Type B pancreatic cell (in vitro differentiated cells): Measurements from ENCODE around the gene FAM83F. TPM values are rescaled to one million over a fixed set of nuclear protein-coding genes. Genes with fewer than 3 reads are reported as not detected.

Experiments used
- DNase-seq: peaks from one replicate; pipeline ENCODE4 v3.0.0; 2021; ENCODE audit warnings: mixed read lengths; ENCODE audit not compliant: unreplicated experiment; ENCODE audit errors: extremely low spot score
- H3K27ac Mint-ChIP-seq: 2 replicates; pipeline ENCODE4 v1.8.0; 2021; ENCODE audit warnings: mild to moderate bottlenecking, mixed read lengths
- H3K27me3 Mint-ChIP-seq: 2 replicates; pipeline ENCODE4 v1.8.0; 2021; ENCODE audit warnings: mixed read lengths
- H3K36me3 Mint-ChIP-seq: 2 replicates; pipeline ENCODE4 v1.8.0; 2021; ENCODE audit warnings: mixed read lengths
- H3K4me1 Mint-ChIP-seq: one replicate; pipeline ENCODE4 v1.8.0; 2021; ENCODE audit warnings: mixed read lengths; ENCODE audit not compliant: unreplicated experiment
- H3K4me3 Mint-ChIP-seq: 2 replicates; pipeline ENCODE4 v1.8.0; 2021; ENCODE audit warnings: mild to moderate bottlenecking, mixed read lengths
- H3K9me3 Mint-ChIP-seq: 2 replicates; pipeline ENCODE4 v1.8.0; 2021; ENCODE audit warnings: mixed read lengths
- CTCF ChIP-seq: fragments of 200-600 bp; sonication (generic); conservative IDR thresholded peaks from 2 replicates; pipeline ENCODE4 v1.5.0; 2021; ENCODE audit warnings: antibody characterized with exemption, mild to moderate bottlenecking
- total RNA-seq: library from RNA; stranded (reverse); gene quantifications from 2 replicates; pipeline ENCODE4 v1.2.1, GENCODE V29; 2021; ENCODE audit warnings: low replicate concordance

FAM83F gene
- total RNA-seq, 1 donor from 2014 or later: 12.4 TPM

DNA sequence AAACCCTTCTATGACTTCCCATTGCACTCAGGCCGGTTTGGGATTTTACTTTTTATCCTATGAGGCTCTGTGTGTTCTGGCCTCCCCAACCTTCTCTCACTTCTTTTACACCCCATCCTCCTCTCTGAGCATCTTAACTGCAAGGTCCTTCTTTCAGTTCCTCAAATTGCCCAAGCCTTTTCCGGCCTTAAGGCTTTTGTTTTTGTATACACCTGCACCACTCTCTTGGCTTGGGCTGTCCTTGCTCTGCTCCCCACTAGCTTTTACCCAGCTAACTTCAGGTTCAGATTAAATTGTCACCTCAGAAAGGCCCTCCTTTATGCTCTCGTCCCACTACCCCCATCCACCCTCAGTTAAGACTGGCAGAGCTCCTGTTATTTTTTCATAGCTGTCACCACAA is 55.5 kb downstream of the FAM83F start:
- TF ChIP-seq CTCF: no peak
- no peak for DNase-seq
- no peaks in the 10 kb centered on the region for H3K9me3 Mint-ChIP-seq
- no peaks in the 10 kb centered on the region for H3K36me3 Mint-ChIP-seq
- H3K27ac Mint-ChIP-seq: no peak overlapping the region
- H3K4me1 Mint-ChIP-seq: peaks cover 21% of the 10 kb centered on the region
- H3K27me3 Mint-ChIP-seq: peaks cover 3% of the 10 kb centered on the region
- H3K4me3 Mint-ChIP-seq: no peak overlapping the region

GRCh38 chr22:40051322-40051721 is 56.6 kb downstream of the FAM83F start:
- Mint-ChIP-seq H3K4me3 (peak overlapping the region; percentile 51), H3K9me3 (no peaks in the 10 kb centered on the region), H3K36me3 (peaks cover 3% of the 10 kb centered on the region), H3K4me1 (peaks cover 14% of the 10 kb centered on the region), H3K27ac (no peak overlapping the region), H3K27me3 (peaks cover 3% of the 10 kb centered on the region)
- TF ChIP-seq CTCF: no peak
- no peak for DNase-seq

DNA sequence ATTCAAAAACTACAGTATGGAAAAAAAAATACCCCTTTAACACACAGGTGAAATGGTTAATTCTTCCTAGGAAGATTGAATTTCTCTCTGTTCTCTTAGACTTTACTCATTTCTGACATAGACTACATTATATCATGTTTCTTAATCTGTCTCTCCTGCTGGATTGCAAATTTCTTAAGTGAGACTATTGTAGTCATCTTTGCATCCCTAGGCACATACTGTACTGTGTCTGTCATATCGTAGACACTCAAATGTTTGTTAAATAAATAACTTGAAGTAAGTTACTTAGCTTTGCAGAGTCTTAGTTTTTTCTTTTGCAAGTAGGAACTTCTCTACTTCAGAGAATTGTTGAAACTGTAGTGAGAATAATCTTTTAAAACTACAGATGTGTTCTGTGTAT is 58.7 kb downstream of the FAM83F start:
- no peaks in the 10 kb centered on the region for H3K27me3 Mint-ChIP-seq
- no peaks in the 10 kb centered on the region for H3K9me3 Mint-ChIP-seq
- H3K4me1 Mint-ChIP-seq: peaks cover 17% of the 10 kb centered on the region
- no peak for DNase-seq
- H3K27ac Mint-ChIP-seq: no peak overlapping the region
- TF ChIP-seq CTCF: no peak
- H3K4me3 Mint-ChIP-seq: no peak overlapping the region
- peaks cover 3% of the 10 kb centered on the region for H3K36me3 Mint-ChIP-seq

DNA sequence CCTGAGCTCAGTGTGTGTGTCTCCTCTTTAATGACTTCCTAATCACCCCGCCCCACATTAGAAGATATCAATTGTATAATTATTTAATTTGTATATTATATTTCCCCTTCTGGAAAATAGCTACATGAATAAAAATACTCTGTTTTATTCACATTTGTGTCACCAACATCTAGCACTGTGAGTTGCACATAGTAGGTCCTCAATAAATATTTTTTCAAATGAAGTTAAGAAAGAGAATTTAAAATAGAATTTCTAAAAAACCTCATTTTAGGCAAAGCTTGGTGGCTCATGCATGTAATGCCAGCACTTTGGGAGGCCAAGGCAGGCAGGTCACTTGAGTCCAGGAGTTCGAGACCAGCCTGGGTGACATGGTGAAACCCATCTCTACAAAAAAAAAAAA is 59.7 kb downstream of the FAM83F start:
- H3K4me3 Mint-ChIP-seq: no peak overlapping the region
- H3K36me3 Mint-ChIP-seq: peaks cover 3% of the 10 kb centered on the region
- H3K27me3 Mint-ChIP-seq: no peaks in the 10 kb centered on the region
- H3K9me3 Mint-ChIP-seq: no peaks in the 10 kb centered on the region
- peaks cover 25% of the 10 kb centered on the region for H3K4me1 Mint-ChIP-seq
- H3K27ac Mint-ChIP-seq: no peak overlapping the region
- DNase-seq: no peak
- no peak for TF ChIP-seq CTCF

DNA sequence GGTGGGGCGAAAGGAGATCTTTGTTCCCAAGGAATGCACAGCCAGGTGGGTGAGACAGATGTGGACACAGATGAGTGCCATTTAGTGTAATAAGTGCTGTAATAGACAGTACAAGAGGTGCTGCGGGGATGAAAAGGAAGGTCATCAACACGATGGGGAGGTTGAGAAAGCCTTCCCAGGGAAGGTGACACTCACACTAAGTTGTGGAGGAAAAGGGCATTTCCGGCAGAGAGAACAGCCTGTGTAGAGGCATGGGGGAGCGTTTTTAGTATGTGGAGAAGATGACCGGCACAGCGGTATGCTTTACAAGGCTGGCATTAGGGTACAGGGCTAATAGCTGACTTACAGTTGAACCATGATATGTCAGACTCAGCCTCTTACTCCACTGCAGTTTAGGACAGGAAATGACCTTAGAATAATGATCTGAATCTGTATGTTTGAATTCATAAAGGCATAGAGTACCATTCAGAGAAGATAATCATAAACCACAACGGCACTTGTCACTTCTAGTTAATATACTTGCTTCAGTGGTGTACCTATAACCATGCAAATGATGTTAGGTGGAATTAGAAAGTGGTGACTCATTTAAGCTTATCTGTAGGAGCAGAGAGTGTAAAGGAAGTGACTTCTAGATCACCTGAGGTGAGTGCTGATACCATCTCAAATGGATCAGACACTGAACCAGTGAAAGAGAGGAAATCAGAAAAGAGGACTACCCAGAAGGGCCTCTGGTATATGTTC is 60.6 kb downstream of the FAM83F start:
- H3K36me3 Mint-ChIP-seq: peaks cover 3% of the 10 kb centered on the region
- no peak overlapping the region for H3K27ac Mint-ChIP-seq
- no peak for DNase-seq
- no peaks in the 10 kb centered on the region for H3K9me3 Mint-ChIP-seq
- no peaks in the 10 kb centered on the region for H3K27me3 Mint-ChIP-seq
- H3K4me1 Mint-ChIP-seq: peaks cover 23% of the 10 kb centered on the region
- H3K4me3 Mint-ChIP-seq: no peak overlapping the region
- TF ChIP-seq CTCF: no peak
